ENCODE data around the gene ADIPOR2.

DNA sequence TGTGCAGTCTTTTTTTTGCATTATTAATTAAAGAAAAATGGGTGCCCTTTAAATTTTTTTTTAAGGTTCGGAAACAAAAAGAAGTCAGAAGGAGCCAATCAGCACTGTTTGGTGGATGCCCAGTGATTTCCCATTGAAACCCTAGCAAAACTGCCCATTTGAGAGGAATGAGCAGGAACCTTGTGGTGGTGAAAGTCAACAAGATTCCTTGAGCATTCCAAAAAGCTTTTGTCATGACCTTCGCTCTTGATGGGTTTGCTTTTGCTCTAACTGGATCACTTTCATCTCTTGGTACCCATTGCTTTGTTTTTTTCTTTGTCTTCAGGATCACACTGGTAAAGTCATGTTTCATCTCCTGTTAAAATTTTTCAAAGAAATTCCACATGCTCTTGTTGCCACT is 54.1 kb downstream of the ADIPOR2 start:
- TF ChIP-seq, protein P1, sequence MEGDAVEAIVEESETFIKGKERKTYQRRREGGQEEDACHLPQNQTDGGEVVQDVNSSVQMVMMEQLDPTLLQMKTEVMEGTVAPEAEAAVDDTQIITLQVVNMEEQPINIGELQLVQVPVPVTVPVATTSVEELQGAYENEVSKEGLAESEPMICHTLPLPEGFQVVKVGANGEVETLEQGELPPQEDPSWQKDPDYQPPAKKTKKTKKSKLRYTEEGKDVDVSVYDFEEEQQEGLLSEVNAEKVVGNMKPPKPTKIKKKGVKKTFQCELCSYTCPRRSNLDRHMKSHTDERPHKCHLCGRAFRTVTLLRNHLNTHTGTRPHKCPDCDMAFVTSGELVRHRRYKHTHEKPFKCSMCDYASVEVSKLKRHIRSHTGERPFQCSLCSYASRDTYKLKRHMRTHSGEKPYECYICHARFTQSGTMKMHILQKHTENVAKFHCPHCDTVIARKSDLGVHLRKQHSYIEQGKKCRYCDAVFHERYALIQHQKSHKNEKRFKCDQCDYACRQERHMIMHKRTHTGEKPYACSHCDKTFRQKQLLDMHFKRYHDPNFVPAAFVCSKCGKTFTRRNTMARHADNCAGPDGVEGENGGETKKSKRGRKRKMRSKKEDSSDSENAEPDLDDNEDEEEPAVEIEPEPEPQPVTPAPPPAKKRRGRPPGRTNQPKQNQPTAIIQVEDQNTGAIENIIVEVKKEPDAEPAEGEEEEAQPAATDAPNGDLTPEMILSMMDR (IDR thresholded peaks at IDR 0.05), result no peak
- TF ChIP-seq POLR2A (IDR thresholded peaks at IDR 0.05), result no peak

Data from testis (tissue), 2 donors.